ENCODE measurements around the gene SOCS3. TPM values are rescaled to one million over a fixed set of nuclear protein-coding genes. Genes with fewer than 3 reads are reported as not detected.

SOCS3 gene
- total RNA-seq, 4 donors from 2014 or later: 23.7 to 76.5 (median 59.7) TPM

GRCh38 chr17:78381601-78382232 lies 21.8 kb upstream of the SOCS3 start:
- Histone ChIP-seq H3K4me1 (peaks cover 0 to 85% (median 60%) of the 10 kb centered on the region in 4 donors), H3K4me3 (no peak overlapping the region), H3K27ac (peak overlapping the region in 3 of 4 donors; percentile 47 to 56 (median 54)), H3K36me3 (peaks cover 0 to 4% (median 0%) of the 10 kb centered on the region in 3 donors), H3K9me3 (no peaks in the 10 kb centered on the region), H3K27me3 (no peaks in the 10 kb centered on the region)
- no peak for DNase-seq (ENCODE audit: low spot score in 2 of 2)
- whole genome bisulfite sequencing, 2 donors: 63 to 65% methylated on average over 12 of the region's 12 CpGs
- TF ChIP-seq EP300 (IDR thresholded peaks at IDR 0.05): peak; percentile 19 to 60
- no peak for TF ChIP-seq POLR2A (IDR thresholded peaks at IDR 0.05)
- no peak for TF ChIP-seq CTCF (IDR thresholded peaks at IDR 0.05)

DNA sequence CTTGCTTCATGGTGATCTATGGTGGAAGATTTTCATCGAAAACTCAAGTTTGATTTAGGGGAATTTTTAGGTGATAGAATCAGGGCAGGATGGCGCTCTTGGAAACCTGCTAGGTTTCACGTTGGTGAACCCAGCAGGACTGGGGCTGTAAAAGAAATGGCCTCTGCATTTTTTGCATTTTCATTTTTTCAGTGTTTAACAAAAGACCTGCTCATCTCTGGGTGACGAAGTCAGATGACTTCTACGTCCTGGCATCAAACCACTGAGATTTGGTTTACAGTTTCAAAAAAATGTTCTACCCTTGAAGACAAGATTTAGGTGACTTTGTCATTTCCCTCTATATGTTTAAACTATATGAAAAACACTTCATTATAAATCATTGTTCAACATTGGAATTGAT lies 20.5 kb upstream of the SOCS3 start:
- Histone ChIP-seq H3K36me3 (no peaks in the 10 kb centered on the region), H3K4me3 (no peak overlapping the region), H3K4me1 (peaks cover 0 to 86% (median 50%) of the 10 kb centered on the region in 4 donors), H3K27me3 (no peaks in the 10 kb centered on the region), H3K9me3 (no peaks in the 10 kb centered on the region), H3K27ac (peak overlapping the region in 3 of 4 donors; percentile 47 to 56 (median 54))
- TF ChIP-seq POLR2A (IDR thresholded peaks at IDR 0.05) (no peak), EP300 (IDR thresholded peaks at IDR 0.05) (no peak), CTCF (IDR thresholded peaks at IDR 0.05) (no peak)
- DNase-seq (ENCODE audit: low spot score in 2 of 2): no peak
- 71 to 82% methylated on average over 5 of the region's 5 CpGs for WGBS, 2 donors

DNA sequence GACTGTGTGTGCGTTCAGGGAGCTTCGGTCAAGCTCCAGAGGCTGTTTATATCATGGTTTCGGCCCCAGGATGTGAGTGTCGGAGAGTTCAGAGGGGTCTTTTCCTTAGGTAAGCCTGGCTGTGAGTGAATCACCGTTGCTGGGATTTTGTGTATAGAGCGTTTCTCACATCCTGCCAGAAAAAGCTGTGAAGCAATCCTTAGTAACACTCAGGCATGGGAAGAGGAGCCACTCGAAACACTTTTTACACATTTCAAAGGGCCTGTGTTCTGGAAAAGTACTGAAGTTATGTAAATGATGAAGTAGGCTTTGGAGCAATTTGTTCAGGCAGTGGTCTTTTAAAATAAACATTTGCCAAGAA lies 19.2 kb upstream of the SOCS3 start:
- H3K4me1 ChIP-seq: peaks cover 0 to 88% (median 48%) of the 10 kb centered on the region in 4 donors
- WGBS, 2 donors: 1 to 5% methylated on average over 7 of the region's 7 CpGs

GRCh38 chr17:78378225-78379130 lies 18.6 kb upstream of the SOCS3 start, which contains the start of gene PGS1:
PGS1 (plus strand) TSS chr17:78378649; CDS start chr17:78378666, 17 bp downstream.
- Histone ChIP-seq H3K9me3 (no peaks in the 10 kb centered on the region), H3K4me3 (peak within 1 kb of the TSS; percentile 77 to 100 (median 89)), H3K36me3 (no peaks in the 10 kb centered on the region), H3K4me1 (peaks cover 0 to 82% (median 45%) of the 10 kb centered on the region in 4 donors), H3K27me3 (no peaks in the 10 kb centered on the region), H3K27ac (peak within 1 kb of the TSS; percentile 68 to 94 (median 88))
- 0 to 1% methylated on average over 34 to 77 of the region's 89 CpGs for WGBS, 2 donors
- DNase-seq (ENCODE audit: low spot score in 2 of 2): peak; percentile 55 to 74
- TF ChIP-seq CTCF (IDR thresholded peaks at IDR 0.05) (peak in 1 of 5 experiments; percentile 50), POLR2A (IDR thresholded peaks at IDR 0.05) (peak; percentile 60 to 78), EP300 (IDR thresholded peaks at IDR 0.05) (peak; percentile 77 to 96)

More for the DNA sequence above, 19.2 kb upstream of the SOCS3 start:
- TF ChIP-seq CTCF (IDR thresholded peaks at IDR 0.05) (no peak), POLR2A (IDR thresholded peaks at IDR 0.05) (no peak), EP300 (IDR thresholded peaks at IDR 0.05) (no peak)
- H3K36me3 ChIP-seq: no peaks in the 10 kb centered on the region
- no peaks in the 10 kb centered on the region for H3K27me3 ChIP-seq
- peak overlapping the region; percentile 77 to 100 (median 89) for H3K4me3 ChIP-seq
- H3K9me3 ChIP-seq: no peaks in the 10 kb centered on the region
- peak overlapping the region; percentile 68 to 94 (median 88) for H3K27ac ChIP-seq
- no peak for DNase-seq (ENCODE audit: low spot score in 2 of 2)

Measured in tibial nerve (tissue), 4 donors.